Endothelial cell of umbilical vein (primary cell): Measurements from ENCODE around the gene ETFDH. TPM values are rescaled to one million over a fixed set of nuclear protein-coding genes. Genes with fewer than 3 reads are reported as not detected.

ENCODE experiments used
- BruUV-seq: library from RNA; stranded (reverse); fragments of 400-500 nt; replicated peaks from 2 replicates; lab custom pipeline; 2021; lab: Mats Ljungman, UMichigan
- CTCF ChIA-PET: fragments of 300-600, 350-600 bp; sonication (Branson Sonifier 250); formaldehyde crosslinking; loops from one replicate; lab custom pipeline; 2021; ENCODE audit warnings: antibody characterized with exemption, inconsistent platforms; lab: Charles Lee
- POLR2A ChIA-PET: fragments of 300-600, 350-600 bp; sonication (Branson Sonifier 250); formaldehyde crosslinking; loops from one replicate; lab custom pipeline; 2021; ENCODE audit warnings: antibody characterized with exemption, inconsistent platforms; lab: Charles Lee
- DNase-seq: peaks from one replicate; pipeline ENCODE4 v3.0.0-alpha.2; 2011; ENCODE audit warnings: low read depth, low spot score
- FAIRE-seq: peaks from 2 replicates; lab custom pipeline; 2011; peaks lifted over from hg19 to GRCh38; lab: Jason Lieb, UNC
- H2AFZ ChIP-seq: 2 replicates; pipeline ENCODE4 v1.6.0; 2012; ENCODE audit warnings: low read depth, low read length, control low read depth, inconsistent platforms
- H3K27ac ChIP-seq: 2 replicates; pipeline ENCODE4 v1.5.1; 2011; ENCODE audit warnings: low read depth, mild to moderate bottlenecking, control low read depth, low read length, moderate library complexity; ENCODE audit not compliant: insufficient read depth
- H3K27me3 ChIP-seq, 2 experiments: 2 replicates each; pipeline versions ENCODE4 v1.6.0 to v1.6.1; 2011; ENCODE audit warnings: low read length in 2 of 2, mixed read lengths in 1 of 2; ENCODE audit not compliant: control insufficient read depth in 2 of 2, insufficient read depth in 2 of 2
- H3K36me3 ChIP-seq, 2 experiments: 2 replicates in 1 of 2; 3 replicates in 1 of 2; pipeline ENCODE4 v1.5.1; 2011; ENCODE audit warnings: low read length in 2 of 2, mild to moderate bottlenecking in 1 of 2, moderate library complexity in 1 of 2; ENCODE audit not compliant: control insufficient read depth in 2 of 2, insufficient read depth in 2 of 2; ENCODE audit errors: extremely low read depth in 1 of 2
- H3K4me1 ChIP-seq: 3 replicates; pipeline ENCODE4 v1.5.1; 2011; ENCODE audit warnings: mild to moderate bottlenecking, low read length; ENCODE audit not compliant: control insufficient read depth, insufficient read depth; ENCODE audit errors: extremely low read depth
- H3K4me2 ChIP-seq: 2 replicates; pipeline ENCODE4 v1.6.1; 2011; ENCODE audit warnings: low read length, control low read depth, mixed read lengths; ENCODE audit not compliant: insufficient read depth
- H3K4me3 ChIP-seq, 3 experiments: fragments of 200-600 bp in 1 of 3; sonication (generic), shearing (Covaris generic) in 1 of 3; replicated peaks in 1 of 3; 2 replicates each; pipeline ENCODE4 v1.5.1; 2011 to 2016; ENCODE audit warnings: control low read depth in 3 of 3, low read length in 3 of 3, mild to moderate bottlenecking in 2 of 3, inconsistent platforms in 1 of 3, low read depth in 1 of 3, moderate library complexity in 1 of 3; ENCODE audit not compliant: insufficient read depth in 1 of 3
- H3K79me2 ChIP-seq: 2 replicates; pipeline ENCODE4 v1.6.0; 2012; ENCODE audit warnings: low read length, inconsistent platforms; ENCODE audit not compliant: control insufficient read depth, insufficient read depth
- H3K9ac ChIP-seq: replicated peaks from 2 replicates; pipeline ENCODE3; 2011; ENCODE audit warnings: low read length, control low read depth; ENCODE audit not compliant: insufficient read depth; ENCODE audit errors: extremely low read depth
- H3K9me1 ChIP-seq: replicated peaks from 3 replicates; pipeline ENCODE4 v1.6.0; 2011; ENCODE audit warnings: mild to moderate bottlenecking, low read length; ENCODE audit not compliant: control insufficient read depth, insufficient read depth; ENCODE audit errors: extremely low read depth
- H3K9me3 ChIP-seq: replicated peaks from 2 replicates; pipeline ENCODE4 v1.5.1; 2012; ENCODE audit warnings: low read length, inconsistent platforms; ENCODE audit not compliant: control insufficient read depth, insufficient read depth
- H4K20me1 ChIP-seq: replicated peaks from 2 replicates; pipeline ENCODE3; 2011; ENCODE audit warnings: mild to moderate bottlenecking, low read length; ENCODE audit not compliant: control insufficient read depth, insufficient read depth; ENCODE audit errors: extremely low read depth
- CTCF ChIP-seq, 2 donors: IDR thresholded peaks; 1 replicate in 1 of 2; 2 replicates in 1 of 2; pipeline ENCODE4 v1.5.1; 2011; ENCODE audit warnings: low read length in 2 of 2, mild to moderate bottlenecking in 2 of 2, moderate library complexity in 2 of 2, control low read depth in 1 of 2, inconsistent platforms in 1 of 2, low read depth in 1 of 2; ENCODE audit not compliant: insufficient read depth in 1 of 2; ENCODE audit errors: extremely low read depth in 1 of 2
- FOS ChIP-seq: IDR thresholded peaks from 2 replicates; pipeline ENCODE4 v1.6.1; 2011; ENCODE audit warnings: mild to moderate bottlenecking, low read length, moderate library complexity, borderline replicate concordance; ENCODE audit not compliant: insufficient read depth
- dilution Hi-C: fragments of 300-500 bp; cut with MboI; formaldehyde crosslinking; loops from one replicate; pipeline ENCODE4 v1.15.0; 2019; ENCODE audit warnings: low sequenced_read_pairs; ENCODE audit not compliant: extremely low pct_ligation_motif_present
- intact Hi-C: fragments of 100-400 bp; cut with micrococcal nuclease; formaldehyde crosslinking; loops from one replicate; pipeline ENCODE4 v1.10.0; 2022
- polyA plus RNA-seq, 4 experiments: library from polyadenylated mRNA; depleted of rRNA in 3 of 4; stranded (reverse) in 3 of 4; unstranded in 1 of 4; fragments of >200 nt; gene quantifications; 2 replicates each; pipeline versions ENCODE4 v1.2.1 to v1.2.3, GENCODE V29; 2011 to 2012; ENCODE audit warnings: missing spikeins in 1 of 4
- total RNA-seq: library from RNA; stranded (reverse); gene quantifications from 2 replicates; pipeline ENCODE4 v1.2.3, GENCODE V29; 2021

ETFDH gene
- total and polyA plus RNA-seq, 2 donors (not counting 3 experiments of a cell fraction or from before 2014, with no cell fraction given): 17.3 to 22.3 TPM

GRCh38 chr4:158729716-158730559 lies 57.8 kb downstream of the ETFDH start:
- H3K9me3 ChIP-seq: no peaks in the 10 kb centered on the region

More at GRCh38 chr4:158729716-158730559, 57.8 kb downstream of the ETFDH start:
- ChIA-PET POLR2A (no interaction called here), CTCF (interaction anchor here (0.6 to 3.2 kb wide), 22 partner anchors 9 to 473 kb away, joined by 3 to 50 read pairs (median 4); partner anchors contain the start of gene FNIP2)
- DNase-seq (peak; percentile 84), FAIRE-seq (peak; percentile 52)
- intact Hi-C loops (loop anchor here (1.0 to 2.0 kb wide), 5 partner anchors 120 to 716 kb away; no protein-coding TSS in a partner anchor), dilution Hi-C loops (no loop called here)
- Histone ChIP-seq H3K79me2 (no peaks in the 10 kb centered on the region), H3K9me1 (no peaks in the 10 kb centered on the region), H3K27ac (no peak overlapping the region), H3K4me1 (no peaks in the 10 kb centered on the region), H3K4me2 (no peak overlapping the region), H3K9ac (no peak overlapping the region), H2AFZ (no peak overlapping the region), H3K4me3 (no peak overlapping the region), H4K20me1 (no peaks in the 10 kb centered on the region), H3K36me3 (no peaks in the 10 kb centered on the region), H3K27me3 (peaks cover 9 to 14% of the 10 kb centered on the region in 2 experiments)
- TF ChIP-seq FOS: no peak
- peak; percentile 71 to 78 for TF ChIP-seq CTCF (IDR thresholded peaks at IDR 0.05; ENCODE audit: extremely low read depth in 1 of 2, insufficient read depth in 1 of 2, low read depth in 1 of 2, low read length in 2 of 2)
- no TSS peak for BruUV-seq
